GM18868 (cell line): Measurements from ENCODE around the gene SLCO1B1.

ENCODE experiments used
- ATAC-seq: cut with Tn5 transposase; IDR thresholded peaks from one replicate; pipeline ENCODE4 v1.9.1; 2021; ENCODE audit warnings: mild to moderate bottlenecking, moderate library complexity; ENCODE audit not compliant: unreplicated experiment

SLCO1B1 gene

GRCh38 chr12:21219206-21219605 lies 88.2 kb downstream of the SLCO1B1 start:
- no peak for ATAC-seq

GRCh38 chr12:21220266-21220665 lies 89.3 kb downstream of the SLCO1B1 start:
- no peak for ATAC-seq

- ATAC-seq = peak; percentile 48
Observed at GRCh38 chr12:21221072-21221471, 90.1 kb downstream of the SLCO1B1 start.

GRCh38 chr12:21221778-21222177 lies 90.8 kb downstream of the SLCO1B1 start:
- ATAC-seq = peak; percentile 67

GRCh38 chr12:21223930-21224329 lies 92.9 kb downstream of the SLCO1B1 start:
- ATAC-seq = no peak

DNA sequence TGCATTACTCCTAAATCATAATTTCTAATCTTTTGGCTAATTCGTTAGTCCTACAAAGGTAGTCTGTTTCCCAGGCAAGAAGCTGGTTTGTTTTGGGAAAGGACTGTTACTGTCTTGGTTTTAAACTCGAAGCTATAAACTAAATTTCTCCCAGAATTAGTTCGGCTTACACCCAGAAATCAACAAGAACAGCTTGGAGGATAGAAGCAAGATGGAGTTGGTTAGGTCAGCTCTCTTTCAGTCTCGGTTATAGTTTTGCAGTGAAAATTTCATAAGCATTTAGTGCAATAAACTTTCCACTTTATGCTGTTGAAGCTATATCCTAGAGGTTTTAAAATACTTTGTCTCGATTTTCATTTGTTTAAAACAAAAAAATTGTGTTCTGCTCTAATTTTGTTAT lies 103.4 kb downstream of the SLCO1B1 start:
- ATAC-seq = no peak

- ATAC-seq = no peak
Observed at GRCh38 chr12:21239866-21240265, 108.9 kb downstream of the SLCO1B1 start.

DNA sequence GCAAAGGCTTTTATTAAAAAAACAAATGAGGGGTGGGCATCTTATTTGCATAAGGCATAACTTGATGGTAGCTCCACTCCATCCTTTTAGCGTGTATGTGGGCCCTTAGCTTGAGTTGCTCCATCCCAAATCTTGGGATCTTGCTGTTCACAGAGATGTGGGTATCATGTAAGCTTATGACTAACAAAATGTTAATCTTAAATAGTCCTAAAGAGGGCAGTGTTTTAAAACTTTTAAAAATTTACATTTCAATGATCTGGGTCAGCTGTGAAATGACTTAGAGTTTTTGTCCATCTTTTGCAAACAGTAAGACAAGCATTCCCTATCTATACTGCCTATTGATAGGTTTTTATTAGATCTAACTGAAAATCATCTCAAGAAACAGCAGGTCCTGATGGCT lies 117.7 kb downstream of the SLCO1B1 start:
- peak; percentile 54 for ATAC-seq

DNA sequence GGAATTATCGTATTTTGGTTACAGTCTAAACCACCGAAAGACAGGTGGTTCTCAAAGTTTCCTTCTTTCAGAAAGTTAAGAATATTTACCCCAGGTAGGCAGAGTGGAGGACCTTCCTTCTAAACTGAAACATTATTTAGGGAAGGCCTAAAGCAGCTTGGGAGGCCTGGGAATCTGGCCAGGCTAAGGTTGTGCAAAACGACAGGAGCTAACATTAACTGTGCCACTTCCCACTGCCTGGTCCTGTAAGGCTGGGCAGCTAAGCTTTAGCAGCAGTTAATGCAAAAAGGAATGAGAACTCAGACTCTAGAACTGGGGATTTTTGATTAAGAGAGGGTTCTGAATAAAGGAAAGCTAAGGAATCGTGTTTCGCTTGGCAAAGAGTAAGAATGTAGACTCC lies 121.1 kb downstream of the SLCO1B1 start:
- ATAC-seq = no peak

GRCh38 chr12:21257172-21257571 lies 126.2 kb downstream of the SLCO1B1 start:
- ATAC-seq = no peak

- no peak for ATAC-seq
Observed at GRCh38 chr12:21264232-21264631, 133.2 kb downstream of the SLCO1B1 start.

GRCh38 chr12:21265932-21266331 lies 134.9 kb downstream of the SLCO1B1 start:
- ATAC-seq = no peak

DNA sequence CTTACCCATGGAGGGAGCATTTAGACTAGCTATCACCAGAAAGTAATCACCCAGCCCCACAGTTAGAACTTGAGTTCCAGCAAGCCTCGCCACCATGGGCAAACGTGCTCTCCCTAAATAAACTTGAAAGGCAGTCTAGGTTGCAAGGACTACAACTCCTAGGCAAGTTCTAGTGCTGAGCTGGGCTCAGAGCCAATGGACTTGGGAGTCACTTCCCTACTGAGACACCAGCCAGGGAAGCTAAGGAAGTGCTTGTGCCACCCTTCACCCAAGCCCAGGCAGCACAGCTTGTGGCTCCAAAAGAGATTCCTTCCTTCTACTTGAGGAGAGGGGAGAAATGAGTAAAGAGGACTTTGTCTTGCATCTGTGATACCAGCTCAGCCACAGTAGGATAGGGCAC lies 145.8 kb downstream of the SLCO1B1 start:
- no peak for ATAC-seq
